ENCODE data around the gene LRSAM1.

Gene LRSAM1

DNA sequence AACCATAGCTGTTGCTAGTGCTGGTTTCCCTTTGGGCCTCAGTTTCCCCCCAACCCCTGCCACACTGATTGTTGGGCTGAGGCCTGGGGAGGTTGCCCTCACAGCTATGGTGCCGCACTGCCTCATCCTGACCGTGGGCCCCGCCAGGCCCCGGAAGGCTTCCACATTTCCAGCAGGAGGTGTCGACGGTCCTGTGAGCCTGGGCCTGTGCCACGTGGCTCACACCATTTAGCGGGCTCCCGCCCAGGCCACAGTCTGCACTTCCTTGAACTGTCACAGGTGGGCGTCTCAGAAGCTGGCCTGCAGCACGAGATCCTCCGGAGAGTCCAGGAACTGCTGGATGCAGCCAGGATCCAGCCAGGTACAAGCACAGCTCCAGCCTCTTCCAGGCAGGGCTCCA, 45.7 kb downstream of the LRSAM1 start:
- no peak for DNase-seq (ENCODE audit: low read depth)

DNA sequence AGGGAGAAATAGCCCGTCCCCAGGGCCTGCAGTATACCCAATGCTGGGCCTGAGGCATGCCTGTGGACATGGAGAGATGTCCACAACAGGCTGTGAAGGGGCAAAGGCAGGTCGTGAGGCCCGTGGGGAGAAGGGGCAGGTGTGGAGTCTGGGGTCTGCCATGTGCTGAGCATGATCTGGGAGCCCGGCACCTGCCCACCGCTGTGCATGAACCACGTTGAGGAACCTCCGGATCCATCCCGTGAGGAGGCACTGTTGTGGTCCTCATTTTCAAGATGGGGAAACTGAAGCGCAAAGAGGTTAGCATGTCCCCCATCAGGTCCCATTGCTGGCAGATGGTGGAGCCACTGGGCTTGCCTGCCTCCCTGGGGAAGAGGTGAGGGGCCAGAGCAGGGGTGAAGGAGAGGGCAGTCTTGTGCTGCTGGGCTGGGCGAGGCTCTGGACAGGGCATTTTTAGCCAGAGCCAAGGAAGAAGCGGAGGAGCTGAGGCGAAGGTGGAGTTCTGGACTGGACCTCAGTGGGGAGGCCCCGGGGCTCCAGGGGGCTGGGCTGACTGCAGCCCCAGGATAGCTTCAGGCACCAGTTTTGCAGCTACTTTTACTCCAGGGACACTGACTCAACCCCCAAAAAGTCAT, 46.5 kb downstream of the LRSAM1 start:
- DNase-seq (ENCODE audit: low read depth), result no peak

DNA sequence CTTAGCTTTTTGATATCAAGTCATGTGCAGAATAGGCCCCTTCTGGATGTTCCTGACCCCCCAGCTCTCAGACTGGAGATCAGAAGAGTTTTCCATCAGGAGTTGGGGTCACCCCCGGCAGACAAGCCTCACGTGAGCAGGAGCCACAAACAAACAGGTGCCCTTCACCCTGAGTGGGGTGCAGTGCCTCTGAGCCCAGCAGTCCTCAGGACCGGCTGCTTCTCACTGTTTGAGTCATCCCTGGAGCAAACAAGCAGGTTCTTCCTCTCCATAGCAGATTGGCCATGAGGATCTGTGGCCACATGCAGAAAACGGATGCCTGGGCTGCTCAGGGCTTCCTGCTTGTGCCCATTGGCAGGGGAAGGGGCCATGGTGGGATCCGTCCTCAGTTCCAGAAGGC, 47.0 kb downstream of the LRSAM1 start:
- no peak for DNase-seq (ENCODE audit: low read depth)

DNA sequence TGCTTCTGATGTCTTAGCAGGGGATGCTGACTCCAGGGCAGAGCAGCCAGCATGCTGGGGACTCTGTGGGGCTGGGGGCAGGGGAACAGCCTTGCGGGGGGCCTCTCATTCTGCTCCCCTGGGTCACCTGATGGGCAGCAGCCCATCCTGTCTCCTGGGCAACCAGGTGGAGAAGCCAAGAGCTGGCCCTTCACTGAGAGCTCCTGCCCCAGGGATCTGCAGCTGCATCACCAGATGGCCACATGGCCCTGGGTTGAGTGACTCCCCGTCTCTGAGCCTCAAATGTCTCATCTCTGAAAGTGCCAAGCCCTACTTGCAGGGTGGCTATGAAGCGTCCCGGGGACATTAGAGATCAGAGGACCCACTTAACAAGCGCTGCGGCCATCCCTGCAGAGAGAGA, 49.1 kb downstream of the LRSAM1 start:
- DNase-seq (ENCODE audit: low read depth), result no peak

DNA sequence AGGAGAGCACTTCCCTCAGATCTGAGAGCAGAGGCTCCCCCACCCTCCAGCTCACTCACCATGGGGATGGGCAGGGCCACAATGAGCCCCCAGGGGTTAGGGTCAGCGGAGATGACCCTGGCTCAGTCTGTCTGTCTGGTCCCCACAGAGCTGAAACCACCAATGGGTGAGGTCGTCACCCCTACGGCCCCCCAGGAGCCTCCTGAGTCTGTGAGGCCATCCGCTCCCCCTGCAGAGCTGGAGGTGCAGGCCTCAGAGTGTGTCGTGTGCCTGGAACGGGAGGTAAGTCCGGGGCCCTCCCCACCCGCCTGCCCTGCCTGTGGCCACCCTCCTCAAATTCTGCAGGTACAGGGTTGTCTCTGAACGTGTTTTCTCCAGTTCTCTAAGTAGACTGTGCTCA, 49.6 kb downstream of the LRSAM1 start:
- no peak for DNase-seq (ENCODE audit: low read depth)

DNA sequence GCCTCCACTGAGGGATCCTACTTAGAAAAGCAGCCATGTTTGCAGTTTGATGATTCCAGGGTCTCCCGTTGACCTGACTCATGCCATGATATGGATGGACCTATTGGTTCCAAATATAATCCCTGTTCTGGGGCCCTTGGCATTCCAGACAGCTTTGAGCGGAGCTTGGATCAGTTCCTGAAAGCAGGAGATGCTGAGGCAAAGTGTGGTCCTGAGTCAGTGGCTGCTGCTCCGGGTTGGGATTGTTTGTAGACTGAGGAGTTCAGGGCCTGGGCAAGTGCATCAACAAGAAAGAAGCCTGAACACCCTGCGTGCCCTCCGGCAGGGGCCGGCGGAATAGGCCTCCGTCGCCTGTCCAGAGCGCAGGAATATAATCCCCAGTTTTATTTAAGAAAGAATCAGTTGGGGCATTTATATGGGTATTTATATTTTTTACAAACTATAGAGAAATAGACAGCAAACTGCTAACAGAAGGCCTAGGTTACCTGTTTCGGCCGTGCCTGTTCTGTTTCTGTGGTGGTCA, 50.6 kb downstream of the LRSAM1 start:
- DNase-seq (ENCODE audit: low read depth), result no peak

DNA sequence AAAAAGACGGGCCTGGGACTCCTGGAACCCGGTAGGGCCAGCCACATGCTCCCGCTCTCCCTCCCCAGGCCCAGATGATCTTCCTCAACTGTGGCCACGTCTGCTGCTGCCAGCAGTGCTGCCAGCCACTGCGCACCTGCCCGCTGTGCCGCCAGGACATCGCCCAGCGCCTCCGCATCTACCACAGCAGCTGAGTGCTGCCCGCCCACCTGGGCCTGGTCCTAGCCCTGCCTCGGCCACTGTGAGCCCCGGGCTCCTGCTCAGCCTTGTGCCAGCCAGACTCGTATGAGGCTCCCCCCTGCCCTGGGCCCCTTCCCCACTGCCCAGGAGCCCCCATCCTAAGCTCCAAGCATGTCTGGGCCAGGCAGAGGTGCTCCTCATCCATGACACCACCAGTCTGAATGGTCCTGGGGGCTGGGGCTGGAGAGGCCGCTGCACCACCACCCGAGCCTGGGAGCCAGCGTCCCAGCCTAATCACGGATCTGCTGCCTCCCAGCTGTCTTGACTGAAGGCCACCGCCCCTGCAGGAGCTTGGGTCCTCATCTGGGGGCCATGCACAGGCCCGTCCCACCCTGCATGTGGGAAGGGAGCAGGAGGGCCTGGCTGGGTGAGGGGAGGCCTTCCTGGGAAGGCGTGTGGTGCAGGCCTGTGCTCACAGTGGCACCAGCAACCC, 51.5 kb downstream of the LRSAM1 start:
- no peak for DNase-seq (ENCODE audit: low read depth)

DNA sequence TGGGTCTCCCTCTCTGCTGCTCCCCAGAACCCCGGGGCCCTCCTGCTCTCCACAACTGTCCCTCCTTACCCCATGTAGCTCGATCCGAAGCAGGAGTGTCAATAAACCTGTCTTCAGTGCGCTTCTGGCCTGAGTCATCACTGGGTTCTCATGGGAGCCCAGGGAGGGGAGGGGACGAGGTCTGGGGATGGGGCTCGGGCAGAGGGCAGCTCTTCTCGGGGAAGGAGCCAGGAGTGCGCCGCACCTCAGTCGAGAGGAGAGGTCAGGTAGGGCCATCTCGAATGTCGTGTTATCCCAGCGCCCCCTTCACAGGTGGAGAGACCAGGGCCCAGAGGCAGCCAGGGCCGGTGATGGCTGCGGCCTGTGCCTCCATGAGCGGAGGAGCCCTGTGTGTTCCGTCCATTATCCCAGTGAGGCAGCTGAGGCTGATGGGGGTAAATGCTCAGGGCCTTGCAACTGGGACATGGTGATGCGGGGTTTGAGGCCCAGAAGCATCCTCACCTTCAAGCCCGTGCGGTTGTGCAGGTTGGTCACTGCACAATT, 52.1 kb downstream of the LRSAM1 start:
- DNase-seq (ENCODE audit: low read depth), result no peak

DNA sequence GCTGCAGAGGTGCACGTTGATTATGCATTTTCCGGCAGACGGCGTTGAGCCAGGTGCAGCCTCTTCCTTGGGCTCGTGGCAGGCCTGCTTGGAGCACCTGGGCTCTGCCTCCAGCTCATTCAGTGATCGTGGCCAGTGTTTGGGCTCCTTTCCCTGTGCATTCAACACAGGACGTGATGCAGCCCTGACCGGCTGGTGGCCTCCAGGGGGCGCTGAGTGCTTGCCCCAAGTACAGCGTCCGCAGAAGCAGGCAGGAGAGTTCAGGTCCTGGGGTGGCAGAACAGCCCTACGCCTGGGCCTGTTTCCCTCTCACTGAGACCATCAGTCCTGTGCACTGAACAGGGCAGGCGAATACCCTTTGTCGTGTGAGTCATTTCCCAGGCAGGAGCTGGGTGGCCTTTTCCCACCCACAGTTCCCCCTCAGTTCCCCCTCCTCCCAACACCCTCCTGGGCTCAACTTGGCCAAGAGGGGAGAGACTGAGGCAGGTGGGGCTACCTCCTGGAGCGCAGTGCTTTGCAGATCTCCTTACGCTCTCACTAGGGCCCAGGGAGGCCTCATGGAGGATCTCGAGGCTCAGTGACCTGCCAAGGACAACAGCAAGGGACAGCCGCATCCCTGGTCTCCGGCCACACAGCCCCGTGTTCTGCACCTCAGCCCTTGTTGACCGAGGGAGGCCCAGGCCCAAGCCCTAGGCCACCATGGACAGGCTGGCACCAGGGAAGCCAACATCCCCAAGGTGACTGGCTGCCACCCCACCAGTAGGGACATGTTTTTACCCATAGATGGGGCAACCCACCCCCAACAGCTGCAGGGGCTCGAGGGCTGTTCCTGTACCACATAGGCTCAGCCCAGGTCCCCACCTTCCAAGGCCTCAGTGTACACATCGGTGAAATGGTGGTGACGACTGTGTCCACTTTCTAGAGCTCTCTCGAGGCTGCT, 52.9 kb downstream of the LRSAM1 start:
- DNase-seq (ENCODE audit: low read depth), result peak; percentile 83

DNA sequence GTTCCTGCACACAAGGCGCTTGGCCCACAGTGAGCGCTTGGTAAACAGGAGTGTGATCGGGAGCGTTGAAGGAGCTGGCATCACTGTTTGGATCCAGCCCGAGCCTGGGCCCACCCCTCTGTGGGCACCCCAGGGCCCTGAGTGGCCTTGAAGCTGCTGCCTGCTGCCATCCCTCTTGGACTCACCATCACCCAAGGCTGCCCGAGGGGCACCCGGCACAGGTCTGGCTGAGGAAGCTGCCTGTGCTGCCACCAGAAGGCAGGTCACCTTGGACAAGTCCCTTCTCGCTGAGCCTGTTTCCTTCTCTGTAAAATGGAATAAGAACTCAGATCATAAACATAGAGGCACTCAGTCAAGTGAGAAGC, 53.6 kb downstream of the LRSAM1 start:
- no peak for DNase-seq (ENCODE audit: low read depth)

DNA sequence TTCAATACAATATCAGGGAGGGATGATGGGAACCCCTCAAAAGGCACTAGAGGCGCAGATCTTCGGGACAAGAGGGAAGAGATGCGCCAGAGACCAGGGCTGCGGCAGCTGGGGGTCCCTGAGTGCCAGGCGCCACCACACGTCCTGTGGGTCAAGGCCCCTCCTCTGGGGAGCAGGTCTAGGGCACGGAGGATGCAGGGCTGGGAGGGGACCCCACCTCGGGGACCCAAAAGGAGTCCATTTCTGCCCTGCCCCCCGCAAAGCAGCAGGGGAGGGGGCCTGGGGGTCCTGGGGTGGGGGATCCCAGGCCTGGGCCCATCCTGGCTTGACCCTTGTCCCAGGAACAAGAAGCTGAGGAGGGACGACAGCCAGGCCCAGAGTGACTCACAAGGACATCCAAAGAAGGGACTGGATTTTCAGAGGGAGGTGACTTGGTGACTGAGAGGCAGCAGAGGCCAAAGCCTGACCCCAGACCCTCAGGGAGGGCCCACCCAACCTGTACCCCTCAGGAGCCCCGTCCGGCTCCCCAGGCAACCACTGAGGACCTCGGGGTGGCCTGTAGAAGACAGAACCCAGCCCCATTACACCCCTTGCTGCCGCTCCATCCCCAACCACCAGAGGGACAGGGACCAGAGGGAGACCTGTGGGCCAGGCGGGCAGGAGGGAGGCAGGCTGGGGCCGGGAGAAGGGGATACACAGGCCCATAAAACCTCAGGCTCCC, 54.2 kb downstream of the LRSAM1 start:
- DNase-seq (ENCODE audit: low read depth), result peak; percentile 76

DNA sequence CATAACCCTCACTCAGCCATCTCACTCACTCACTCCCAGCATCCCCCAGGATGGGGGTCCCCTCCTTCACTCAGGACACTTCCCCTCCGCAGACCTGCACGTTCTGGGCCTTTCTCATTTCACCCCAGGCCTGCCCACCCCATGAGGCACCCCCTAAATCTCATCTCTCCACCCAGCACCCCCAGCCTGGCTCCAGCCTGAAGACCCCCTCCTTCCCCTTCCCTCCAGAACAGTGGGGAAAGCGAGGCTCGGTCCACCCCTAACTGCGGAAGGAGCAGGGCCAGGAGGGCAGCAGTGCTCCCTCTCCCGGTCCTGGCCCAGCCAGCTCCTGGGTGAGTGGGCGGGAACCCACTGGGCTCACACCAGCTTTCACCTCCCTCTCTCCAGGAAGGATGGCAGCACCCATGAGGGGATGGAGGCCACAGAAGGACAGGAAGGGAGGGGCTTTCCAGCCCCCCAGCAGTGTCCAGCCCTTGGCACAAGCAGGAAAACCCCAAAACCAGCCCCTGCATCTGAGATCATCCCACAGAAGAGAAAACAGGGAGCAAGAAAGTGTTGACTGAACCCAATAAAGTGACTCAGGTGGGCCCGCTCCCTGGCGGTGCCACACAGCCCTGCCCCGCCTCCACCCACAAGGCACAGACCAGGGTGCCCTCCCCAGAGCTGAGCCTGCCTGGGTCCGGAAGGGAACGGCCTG, 55.0 kb downstream of the LRSAM1 start:
- DNase-seq (ENCODE audit: low read depth), result no peak

DNA sequence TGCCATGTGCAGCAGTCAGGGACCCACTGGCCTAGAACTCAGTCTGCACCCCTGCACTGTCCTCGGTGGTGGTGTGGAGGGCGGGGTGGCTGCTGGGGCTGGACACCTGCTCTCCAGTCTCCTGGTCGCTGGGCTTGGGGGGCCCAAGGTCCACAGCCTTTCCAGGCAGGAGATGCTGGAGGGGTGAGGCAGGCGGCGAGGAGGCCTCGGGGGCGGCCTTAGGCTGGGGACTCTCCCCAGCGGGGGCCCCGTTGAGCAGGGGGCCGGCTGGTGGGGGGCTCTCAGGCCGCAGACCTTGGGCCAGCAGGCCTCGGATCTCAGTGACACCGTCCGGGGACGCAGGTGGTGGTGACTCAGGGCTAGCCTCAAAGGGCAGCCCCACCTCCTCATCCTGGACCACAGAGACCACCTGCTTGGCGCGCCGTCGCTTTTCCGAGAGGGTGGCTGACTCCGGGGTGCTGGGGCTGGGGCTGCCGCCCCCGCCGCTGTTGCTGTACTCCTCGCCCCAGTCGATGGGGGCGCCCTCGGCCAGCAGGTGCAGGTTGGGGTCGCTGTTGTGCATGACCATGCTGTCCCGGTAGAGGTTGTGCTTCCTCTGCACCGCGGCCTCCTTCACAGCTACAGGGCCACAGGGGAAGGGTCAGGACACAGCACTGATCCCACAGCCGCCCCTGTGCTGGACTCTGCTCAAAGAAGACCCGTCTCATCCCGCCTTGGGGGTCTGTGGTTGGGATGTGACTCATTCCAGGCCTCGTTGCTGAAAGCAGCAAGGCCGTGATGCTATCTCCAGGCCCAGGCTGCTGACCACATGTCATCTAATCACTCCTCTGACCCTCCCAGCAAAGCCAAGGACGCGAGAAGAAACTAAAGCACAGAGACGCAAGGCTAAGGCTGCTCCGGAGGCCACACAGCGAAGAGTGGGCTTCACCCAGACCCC, 55.8 kb downstream of the LRSAM1 start:
- peak; percentile 89 for DNase-seq (ENCODE audit: low read depth)

DNA sequence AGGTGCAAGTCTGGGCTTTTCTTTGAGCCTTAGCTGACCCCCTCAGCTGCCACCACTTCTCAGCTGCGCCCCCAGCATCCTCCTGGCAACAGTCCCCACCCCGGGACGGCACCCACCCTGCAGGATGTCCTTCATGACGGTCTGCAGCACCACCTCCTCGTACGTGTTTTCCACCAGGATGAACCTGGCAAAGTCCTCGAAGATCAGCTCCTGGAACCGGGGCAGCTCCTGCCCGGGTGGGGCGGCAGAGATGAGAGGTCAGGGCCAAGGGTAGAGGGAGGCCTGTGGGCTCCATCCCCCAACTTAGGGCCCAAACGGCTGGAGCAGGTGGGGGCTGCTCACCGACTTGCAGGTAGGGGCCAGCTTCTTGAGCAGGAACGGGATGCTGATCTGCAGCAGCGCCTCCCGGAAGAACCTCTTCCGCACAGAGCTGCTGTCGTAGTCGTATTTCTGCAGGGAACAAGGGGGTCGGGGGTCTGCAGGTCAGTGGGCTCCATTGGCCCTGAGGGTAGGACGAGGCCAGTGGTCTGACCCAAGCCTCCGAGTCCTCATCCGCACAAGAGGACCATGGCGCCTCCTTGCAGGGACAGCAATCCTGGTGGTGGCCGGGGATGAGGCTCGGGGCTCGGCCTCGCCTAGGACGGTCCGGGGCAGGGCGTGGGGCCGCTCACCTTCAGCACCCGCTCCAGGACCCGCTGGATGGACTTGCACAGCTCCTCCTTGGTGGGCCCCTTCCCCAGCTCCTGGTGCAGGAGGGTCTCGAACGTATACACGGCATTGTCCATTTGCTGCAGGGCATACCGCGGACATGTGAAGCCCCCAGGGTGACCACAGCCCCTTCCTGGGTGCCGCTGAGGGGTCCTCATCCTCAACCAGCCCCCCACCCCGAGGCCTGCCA, 56.7 kb downstream of the LRSAM1 start:
- DNase-seq (ENCODE audit: low read depth), result no peak

DNA sequence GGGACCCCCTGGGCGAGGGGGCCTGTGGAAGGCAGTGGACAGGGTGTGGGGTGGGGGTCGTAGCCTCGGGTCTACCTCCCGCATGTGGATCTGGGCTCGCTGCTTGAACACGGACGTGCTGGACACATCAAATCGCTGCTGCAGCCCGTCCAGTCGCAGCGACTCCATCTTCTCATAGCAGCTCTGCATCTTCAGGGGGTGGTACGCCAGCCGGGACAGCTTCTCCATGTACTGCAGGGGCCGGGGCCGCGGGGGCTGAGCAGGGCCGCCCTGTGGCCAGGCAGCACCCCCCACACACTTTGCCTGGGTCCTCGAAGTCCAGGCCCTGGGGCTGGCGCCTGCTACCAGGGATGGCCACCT, 57.6 kb downstream of the LRSAM1 start:
- DNase-seq (ENCODE audit: low read depth), result no peak

DNA sequence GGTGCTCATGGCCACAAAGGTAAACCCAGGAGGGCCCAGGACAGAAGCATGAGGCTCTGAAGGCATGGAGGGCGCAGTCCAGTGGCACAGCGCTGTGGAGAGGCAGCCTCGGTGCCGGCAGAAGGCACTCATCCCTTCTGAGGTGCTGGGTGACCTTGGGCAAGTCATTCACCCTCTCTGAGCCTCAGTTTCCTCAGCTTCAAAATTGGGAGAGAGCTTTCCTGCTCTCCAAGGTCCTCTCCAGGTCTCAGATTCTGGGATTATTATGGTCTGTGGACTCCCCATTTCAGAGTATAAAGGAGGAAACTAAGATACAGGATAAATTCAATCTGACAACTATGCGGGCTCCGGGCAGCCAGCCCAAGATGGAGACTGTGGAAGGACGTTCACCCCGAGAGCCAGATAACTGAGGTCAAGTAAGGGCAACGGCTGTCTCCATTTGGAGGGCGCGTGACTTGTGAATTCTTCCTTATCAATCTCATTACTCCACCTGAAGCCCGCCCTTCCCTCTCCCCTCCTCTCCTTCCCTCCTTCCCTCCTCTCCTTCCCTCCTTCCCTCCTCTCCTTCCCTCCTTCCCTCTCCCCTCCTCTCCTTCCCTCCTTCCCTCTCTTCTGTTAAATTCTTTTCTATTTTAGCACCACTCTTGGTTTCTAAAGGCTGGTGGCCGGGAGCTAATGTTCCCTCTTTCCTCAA, 58.1 kb downstream of the LRSAM1 start:
- DNase-seq (ENCODE audit: low read depth), result no peak

DNA sequence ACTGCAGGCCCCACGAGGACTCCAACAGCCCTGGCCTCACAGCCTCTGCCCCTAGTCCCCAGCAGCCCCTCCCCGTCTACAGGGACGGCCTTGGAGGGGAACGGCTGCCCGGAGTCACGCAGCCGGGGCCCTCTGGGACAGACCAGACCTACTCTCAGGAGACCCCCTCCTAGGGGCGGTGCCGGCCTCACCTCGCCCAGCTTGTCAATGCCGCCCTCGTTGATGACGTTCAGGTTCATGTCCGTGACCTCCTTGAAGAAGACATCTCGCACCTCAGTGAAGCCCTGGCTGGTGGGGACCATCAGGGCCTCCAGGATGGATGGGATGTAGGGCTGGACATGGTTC, 58.6 kb downstream of the LRSAM1 start:
- no peak for DNase-seq (ENCODE audit: low read depth)

DNA sequence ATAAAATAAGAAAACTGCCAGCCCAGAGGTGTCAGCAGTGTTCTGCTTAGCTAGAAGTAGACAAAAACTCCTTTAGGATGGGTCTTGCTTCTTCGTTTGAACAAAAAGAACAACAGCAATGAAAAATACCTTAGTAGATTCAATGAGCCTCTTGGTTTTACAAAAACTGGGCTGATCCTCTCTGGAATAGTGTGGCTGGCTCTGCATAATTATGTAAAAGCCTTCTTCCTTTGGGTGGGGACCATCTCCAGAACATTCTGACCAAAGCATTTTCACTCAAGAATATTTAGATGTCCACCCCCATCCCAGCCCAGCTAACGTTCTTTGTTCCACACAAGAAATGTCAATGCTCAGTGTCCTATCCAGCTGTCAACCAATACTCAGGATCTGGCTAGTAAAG, 63.2 kb downstream of the LRSAM1 start:
- DNase-seq (ENCODE audit: low read depth), result no peak
